Fibroblast of the aortic adventitia (primary cell): Measurements from ENCODE around the gene LCN6. TPM values are rescaled to one million over a fixed set of nuclear protein-coding genes. Genes with fewer than 3 reads are reported as not detected.
"Not testable (repeated sequence)": the region's sequence is repeated elsewhere in the genome, so short reads cannot be mapped to it uniquely, and the experiment has no call there.

Source experiments
- DNase-seq: peaks from one replicate; pipeline ENCODE4 v3.0.0-alpha.2; 2010; ENCODE audit warnings: low read depth
- H3K4me3 ChIP-seq: 2 replicates; pipeline ENCODE4 v1.5.1; 2011; ENCODE audit warnings: low read depth, mild to moderate bottlenecking, control low read depth, low read length, moderate library complexity
- total RNA-seq: library from RNA; depleted of rRNA; stranded (reverse); fragments of >200 nt; gene quantifications from 2 replicates; pipeline ENCODE4 v1.2.3, GENCODE V29; 2012; ENCODE audit warnings: low replicate concordance
- TF ChIP-seq, protein P1 (sequence below): IDR thresholded peaks from 2 replicates; pipeline ENCODE4 v1.5.1; 2011; ENCODE audit warnings: mild to moderate bottlenecking, low read length, control low read depth, inconsistent platforms; ENCODE audit not compliant: insufficient read depth

Gene LCN6
- total RNA-seq, 1 donor = not detected

GRCh38 chr9:136786451-136786850 is 38.1 kb upstream of the LCN6 start:
- TF ChIP-seq, protein P1, sequence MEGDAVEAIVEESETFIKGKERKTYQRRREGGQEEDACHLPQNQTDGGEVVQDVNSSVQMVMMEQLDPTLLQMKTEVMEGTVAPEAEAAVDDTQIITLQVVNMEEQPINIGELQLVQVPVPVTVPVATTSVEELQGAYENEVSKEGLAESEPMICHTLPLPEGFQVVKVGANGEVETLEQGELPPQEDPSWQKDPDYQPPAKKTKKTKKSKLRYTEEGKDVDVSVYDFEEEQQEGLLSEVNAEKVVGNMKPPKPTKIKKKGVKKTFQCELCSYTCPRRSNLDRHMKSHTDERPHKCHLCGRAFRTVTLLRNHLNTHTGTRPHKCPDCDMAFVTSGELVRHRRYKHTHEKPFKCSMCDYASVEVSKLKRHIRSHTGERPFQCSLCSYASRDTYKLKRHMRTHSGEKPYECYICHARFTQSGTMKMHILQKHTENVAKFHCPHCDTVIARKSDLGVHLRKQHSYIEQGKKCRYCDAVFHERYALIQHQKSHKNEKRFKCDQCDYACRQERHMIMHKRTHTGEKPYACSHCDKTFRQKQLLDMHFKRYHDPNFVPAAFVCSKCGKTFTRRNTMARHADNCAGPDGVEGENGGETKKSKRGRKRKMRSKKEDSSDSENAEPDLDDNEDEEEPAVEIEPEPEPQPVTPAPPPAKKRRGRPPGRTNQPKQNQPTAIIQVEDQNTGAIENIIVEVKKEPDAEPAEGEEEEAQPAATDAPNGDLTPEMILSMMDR = no peak
- DNase-seq = no peak
- no peak overlapping the region for H3K4me3 ChIP-seq

- H3K4me3 ChIP-seq, DNase-seq: not testable (repeated sequence)
Observed at GRCh38 chr9:136785565-136786355, 37.4 kb upstream of the LCN6 start.

GRCh38 chr9:136784997-136785361 is 36.7 kb upstream of the LCN6 start:
- no peak overlapping the region for H3K4me3 ChIP-seq
- TF ChIP-seq, protein P1 = no peak
- no peak for DNase-seq

GRCh38 chr9:136784249-136784996 is 36.1 kb upstream of the LCN6 start:
- H3K4me3 ChIP-seq = no peak overlapping the region
- TF ChIP-seq, protein P1 = peak; percentile 31
- DNase-seq = peak; percentile 57

DNA sequence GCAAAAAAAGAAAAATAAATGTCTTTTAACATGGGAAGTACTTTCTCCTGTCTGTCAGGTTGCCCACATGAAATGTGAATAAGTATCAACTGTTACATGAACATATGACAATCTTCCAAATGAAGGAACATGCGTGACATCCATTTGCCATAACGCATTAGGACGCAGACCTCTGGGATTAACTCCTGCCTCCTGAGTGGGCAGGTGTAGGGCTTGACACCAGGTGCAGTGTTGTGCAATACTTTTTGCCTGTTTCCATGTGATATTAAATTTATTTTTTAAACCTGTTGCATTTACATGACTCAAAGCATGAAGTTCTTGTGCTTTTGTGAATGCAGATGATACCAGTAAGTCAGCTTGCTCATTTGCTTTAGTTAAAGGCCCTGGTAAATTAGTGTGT is 34.1 kb upstream of the LCN6 start:
- TF ChIP-seq, protein P1 = no peak
- DNase-seq = no peak

GRCh38 chr9:136779808-136780207 is 31.5 kb upstream of the LCN6 start:
- no peak overlapping the region for H3K4me3 ChIP-seq
- no peak for DNase-seq
- TF ChIP-seq, protein P1 = no peak

More for the DNA sequence above, 34.1 kb upstream of the LCN6 start:
- no peak overlapping the region for H3K4me3 ChIP-seq

DNA sequence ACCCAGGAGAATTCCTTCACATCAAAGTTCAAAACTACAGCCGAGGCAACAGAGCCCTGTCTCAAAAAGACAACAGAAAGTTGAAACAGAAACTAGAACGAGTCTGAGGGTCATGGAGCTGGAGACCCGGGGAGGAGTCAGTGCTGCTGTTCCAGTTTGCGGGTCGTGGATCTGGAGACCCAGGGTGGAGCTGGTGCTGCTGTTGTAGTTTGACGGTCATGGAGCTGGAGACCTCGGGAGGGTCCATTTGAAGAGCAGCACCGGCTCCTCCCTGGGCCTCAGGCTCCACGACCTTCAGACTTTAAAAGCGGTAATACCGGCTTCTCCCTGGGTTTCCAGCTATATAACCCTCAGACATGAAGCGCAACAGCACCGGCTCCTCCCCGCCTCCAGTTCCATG is 29.0 kb upstream of the LCN6 start:
- TF ChIP-seq, protein P1 = no peak
- no peak for DNase-seq

More for the DNA sequence above, 29.0 kb upstream of the LCN6 start:
- H3K4me3 ChIP-seq = no peak overlapping the region
